ENCODE data around the gene UNC5C.

UNC5C gene

GRCh38 chr4:95120456-95120855 lies 428.3 kb downstream of the UNC5C start:
- no peak for DNase-seq (ENCODE audit: low read depth)

DNA sequence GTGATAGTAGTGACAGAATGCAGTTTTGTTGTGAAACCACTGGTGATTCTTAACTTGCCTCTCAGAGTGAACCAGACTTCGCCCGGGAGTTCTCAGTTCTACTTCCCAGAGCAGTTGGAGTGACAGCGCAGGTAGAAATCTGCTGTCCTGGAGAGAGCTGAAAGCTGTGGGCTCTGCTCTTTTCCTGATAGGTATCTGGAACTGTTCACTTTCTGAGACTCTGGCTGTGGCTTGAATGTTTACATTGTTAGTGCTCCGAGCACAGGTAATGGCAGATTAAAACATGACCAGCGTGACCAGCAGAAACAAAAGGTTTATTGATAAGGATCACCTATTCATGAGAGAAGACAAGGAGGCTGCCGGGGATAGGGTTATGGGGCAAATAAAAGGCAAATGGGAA lies 430.3 kb downstream of the UNC5C start:
- DNase-seq (ENCODE audit: low read depth), result no peak

- DNase-seq (ENCODE audit: low read depth), result no peak
These were observed 434.3 kb downstream of the UNC5C start for GRCh38 chr4:95114521-95114920.
